Stimulated activated CD8-positive, alpha-beta memory T cell treated with anti-CD3 and anti-CD28 coated beads, Interleukin-15, amount 100 ng/mL, for 4 hours (primary cell): Measurements from ENCODE around the gene GFAP.
A peak's percentile ranks its signal among the peaks of the same experiment; 100 is the strongest.

Experiments used
- DNase-seq, 2 donors: peaks; one replicate each; pipeline ENCODE4 v3.0.0-alpha.2; 2020; ENCODE audit warnings: low read depth in 2 of 2

The GFAP gene

DNA sequence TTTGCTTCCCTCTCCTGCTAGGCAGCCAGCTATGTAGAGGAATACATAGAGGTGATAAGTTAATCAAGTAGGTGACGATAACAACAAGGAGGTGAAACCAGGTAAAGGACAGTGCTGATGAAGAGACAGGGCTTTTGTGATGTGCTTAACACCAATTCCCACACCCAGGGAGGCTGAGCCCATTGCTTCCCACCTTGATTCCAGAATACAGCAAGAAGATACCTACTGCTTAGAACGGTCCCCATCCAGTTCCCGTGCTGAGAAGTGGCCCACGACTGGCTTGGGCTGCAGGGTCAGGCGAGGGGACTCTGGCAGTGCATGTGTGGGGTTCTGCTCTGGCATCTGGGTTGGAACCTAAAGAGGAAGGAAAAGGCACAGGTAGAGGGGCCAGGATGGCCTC is 16.1 kb upstream of the GFAP start:
- no peak for DNase-seq

DNA sequence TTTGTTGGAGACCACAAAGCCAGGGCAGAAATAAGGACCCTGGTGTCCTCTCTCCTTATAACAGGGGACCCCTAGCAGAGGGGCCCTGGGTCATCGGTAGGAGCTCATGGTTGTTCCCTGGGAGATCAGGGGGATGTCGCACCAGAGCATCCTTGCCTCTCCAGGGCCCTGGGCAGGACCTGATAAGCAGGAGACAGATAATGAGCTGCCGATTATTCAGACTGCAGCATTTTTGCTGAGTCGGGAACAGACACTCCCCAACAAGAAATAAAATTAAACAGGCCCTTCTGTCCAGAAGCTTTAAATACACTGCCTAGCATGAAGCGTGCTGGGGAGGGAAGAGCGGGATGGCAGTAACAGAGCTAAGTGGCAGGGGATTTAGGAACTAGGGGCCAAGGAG is 15.4 kb upstream of the GFAP start:
- no peak for DNase-seq

DNA sequence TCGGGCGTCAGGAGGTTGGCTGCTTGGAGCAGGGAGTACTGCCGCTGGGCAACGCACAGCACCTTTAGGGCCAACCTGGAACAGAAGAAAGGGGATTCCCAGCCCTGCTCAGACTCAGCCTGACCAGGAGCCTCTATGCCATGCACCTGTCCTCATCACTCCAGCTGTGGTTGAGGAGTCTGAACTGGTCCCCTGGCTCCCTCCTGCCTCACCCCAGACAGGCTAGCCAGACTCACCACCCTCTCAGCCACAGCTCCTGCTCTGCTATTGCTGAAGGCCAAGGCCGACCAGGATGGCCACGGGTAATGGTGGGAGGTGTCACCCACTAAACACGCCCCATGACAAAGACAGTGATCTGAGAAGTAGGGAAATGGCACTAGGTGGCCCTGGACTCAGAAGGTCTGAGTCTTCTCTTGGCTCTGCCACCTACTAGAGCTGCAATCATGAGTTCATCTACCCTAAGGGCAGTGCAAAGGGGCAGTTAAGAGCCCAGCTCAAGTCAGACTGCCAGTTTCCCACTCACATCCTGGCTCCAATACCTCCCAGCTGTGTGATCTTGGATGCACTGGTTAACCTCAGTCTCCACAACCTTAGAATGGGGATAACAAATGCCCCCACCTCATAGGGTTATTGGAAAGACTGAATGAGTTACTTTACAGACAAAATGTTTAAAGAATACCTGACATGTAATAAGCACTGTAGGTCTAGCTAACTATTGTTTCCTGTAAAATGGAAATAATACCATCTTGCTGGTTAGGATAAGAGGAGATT is 13.8 kb upstream of the GFAP start:
- DNase-seq: no peak

DNA sequence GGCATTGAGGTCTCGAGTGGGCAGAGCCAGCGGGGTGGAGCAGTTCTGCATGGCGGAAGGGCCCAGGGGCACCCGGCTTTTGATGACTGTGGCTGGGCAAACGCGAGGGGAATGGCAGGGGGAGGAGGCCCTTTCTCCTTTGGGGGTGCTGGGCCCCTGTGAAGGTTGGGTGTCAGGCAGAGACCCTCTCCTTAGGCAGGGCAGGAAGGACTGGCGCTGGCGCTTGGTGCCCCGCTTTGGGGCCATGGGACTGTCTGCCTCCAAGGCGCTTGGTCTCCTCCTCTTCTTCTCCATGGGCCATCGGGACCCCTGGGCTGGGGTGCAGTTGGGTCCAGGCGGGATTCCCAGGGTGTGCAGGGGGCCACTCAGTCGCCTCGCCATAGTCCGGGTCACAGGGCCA is 12.8 kb upstream of the GFAP start:
- DNase-seq: no peak

DNA sequence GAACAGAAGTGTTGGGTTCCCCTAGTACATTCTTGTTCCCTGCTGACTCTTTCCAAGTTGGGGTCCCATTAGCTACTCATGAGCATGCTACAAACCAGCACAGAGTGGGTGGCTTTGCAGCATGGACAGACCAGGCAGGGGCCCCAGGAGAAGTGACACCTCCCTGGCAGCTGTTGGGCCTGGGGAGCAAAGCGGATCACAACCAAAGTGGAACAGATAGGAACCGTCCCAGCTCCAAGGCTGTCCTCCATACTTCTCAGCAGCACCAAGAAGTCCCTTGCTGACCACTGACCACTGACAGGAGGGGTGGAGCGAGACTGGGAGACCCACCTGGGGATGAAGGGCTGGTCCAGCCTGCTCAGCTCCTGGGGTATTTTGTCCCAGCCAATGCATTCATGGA is 12.4 kb upstream of the GFAP start:
- no peak for DNase-seq

DNA sequence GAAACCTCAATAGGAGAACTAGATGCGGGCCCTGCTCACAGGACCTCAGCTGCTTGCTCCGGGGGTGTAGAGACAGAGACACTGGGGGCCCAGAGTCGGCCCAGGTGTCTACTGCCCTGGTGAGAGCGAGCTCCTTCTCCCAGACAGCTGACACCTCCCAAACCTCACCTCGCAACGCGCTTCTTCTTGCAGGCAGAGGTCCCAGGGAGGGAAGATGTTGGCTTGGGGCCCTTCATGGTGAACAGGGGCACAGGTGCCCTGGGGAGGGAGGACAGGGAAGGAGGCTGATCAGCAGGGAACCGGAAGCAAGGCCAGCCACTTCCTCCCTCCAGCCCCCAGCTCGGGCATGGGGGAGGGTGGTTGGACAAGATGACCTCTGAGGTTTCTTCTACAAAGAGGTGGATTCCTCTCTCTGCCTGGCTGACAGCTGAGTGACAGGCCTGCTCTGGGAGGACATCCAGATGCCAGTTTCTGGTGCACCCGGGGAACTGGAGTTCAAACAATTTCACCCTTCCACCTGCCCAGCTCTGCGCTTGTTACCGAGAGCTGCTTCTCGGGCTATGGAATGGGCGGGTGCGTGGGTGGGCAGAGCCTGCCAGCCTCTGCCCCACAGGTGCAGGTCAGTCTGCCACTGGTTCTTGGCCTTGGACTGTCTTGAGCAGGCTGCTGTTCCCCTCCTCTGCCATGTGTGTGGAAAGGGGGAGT is 11.7 kb upstream of the GFAP start:
- no peak for DNase-seq

DNA sequence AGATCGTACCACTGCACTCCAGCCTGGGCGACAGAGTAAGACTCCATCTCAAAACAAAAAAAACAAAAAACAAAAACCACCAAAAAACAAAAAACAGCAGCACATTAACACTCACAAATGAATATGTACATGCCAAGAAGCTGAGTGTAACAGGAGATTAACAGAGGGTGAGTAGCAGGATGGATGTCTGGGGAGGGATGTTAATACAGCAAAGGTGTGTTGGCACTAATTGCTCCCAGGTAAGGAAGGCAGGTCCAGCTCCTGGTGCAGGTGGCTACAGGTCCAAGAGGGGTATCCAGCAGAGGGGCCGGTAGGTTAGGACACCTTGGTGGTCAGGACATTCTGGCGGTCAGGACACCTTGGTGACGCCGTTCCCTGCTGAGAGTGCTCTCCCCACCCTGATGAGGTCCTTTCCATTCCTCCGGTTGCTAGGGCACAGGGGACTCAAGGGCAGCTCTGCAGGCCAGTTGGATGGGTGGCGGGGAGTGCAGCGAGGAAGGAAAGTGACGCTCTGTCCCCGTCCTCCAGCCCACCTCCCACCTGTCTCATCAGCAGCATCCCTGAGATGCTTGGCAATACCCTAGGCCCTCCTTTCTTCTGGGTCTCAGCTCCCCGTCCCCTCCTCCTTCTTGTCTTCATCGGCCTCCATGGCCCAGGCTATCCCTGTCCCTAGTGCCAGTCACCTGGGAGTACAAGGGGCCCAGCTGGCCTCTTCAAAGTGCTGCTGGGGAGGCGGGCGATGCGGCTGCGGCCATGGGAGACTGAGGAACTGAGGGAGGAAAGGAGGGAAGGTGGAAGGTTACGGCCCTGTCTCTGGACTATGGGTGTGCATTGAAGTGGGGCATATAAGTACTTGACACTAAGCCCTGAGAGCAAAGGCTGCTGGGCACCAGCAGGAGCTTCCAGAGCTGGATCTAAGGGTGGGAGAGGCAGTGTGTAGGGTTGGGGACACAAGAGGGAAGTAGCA is 10.7 kb upstream of the GFAP start:
- no peak for DNase-seq

DNA sequence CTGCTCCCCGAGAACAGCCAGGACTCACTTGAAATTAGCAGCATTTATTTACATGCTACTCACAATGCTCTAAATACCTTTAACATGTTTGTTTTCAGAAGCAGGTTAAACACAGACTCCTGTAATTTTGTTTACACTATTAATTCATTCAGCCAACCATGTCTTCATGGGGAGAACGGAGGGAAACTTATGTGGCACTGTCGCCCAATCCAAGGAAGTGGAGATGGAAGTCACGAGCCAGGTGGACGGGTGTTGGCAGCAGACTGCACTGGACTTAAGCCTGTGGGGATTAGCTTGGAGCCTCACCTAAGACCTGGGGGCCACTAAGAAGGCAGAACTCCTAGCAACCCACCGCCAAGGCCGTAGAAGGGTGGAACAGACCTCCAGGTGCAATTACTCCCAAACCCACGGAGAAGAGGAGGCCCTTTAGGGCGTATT is 8.8 kb upstream of the GFAP start:
- no peak for DNase-seq

DNA sequence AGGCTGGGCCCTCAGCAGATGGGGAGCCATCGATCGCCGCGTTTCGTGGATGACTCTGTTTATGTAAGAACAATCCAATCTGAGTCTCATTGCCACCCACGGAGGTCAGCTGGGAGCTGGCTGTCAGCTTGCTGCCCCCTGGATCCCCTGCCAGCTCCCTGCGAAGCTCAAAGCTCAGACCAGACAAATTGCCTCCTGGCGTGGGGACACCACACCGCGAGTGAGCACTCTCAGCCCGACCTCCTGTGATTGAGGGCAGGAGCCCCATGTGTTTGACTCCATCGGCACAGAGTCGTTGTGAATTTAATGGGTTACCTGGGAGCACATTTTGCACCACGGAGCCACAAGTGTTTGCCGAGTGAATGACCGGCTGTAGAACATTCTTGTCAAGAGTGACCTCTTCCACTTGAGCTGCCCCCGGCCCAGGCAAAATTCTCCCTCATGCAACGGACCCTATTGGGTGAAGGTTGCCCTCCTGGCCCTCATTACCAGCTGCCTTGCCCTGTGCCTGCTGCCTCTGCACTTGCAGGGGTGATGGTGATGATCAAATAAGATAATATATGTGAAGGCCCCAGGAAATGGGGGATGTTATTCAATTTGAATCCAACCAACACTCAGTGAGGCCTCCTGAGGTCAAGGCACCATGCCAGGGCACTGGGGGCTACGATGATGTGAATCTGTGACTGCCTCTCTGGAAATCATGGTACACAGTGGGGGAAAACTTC is 7.6 kb upstream of the GFAP start:
- no peak for DNase-seq

DNA sequence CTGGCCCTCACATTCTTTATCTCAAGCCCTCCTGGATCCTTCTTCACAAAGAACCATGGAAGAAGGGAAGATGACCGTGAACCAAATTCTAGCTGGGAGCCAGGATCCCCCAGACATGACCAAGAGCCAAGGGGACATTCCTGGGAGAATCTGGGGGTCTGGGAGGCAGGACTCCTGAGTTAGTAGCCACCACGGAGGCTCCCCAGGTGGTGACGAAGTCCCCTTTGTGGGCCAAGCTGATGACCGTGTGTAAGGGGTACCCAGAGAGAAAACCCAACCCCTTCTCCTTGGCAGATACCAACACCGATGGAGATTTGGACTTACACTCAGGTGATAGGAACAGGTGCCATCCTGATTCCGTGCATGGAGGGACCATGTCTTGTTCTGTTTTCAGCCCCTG is 6.8 kb upstream of the GFAP start:
- no peak for DNase-seq

DNA sequence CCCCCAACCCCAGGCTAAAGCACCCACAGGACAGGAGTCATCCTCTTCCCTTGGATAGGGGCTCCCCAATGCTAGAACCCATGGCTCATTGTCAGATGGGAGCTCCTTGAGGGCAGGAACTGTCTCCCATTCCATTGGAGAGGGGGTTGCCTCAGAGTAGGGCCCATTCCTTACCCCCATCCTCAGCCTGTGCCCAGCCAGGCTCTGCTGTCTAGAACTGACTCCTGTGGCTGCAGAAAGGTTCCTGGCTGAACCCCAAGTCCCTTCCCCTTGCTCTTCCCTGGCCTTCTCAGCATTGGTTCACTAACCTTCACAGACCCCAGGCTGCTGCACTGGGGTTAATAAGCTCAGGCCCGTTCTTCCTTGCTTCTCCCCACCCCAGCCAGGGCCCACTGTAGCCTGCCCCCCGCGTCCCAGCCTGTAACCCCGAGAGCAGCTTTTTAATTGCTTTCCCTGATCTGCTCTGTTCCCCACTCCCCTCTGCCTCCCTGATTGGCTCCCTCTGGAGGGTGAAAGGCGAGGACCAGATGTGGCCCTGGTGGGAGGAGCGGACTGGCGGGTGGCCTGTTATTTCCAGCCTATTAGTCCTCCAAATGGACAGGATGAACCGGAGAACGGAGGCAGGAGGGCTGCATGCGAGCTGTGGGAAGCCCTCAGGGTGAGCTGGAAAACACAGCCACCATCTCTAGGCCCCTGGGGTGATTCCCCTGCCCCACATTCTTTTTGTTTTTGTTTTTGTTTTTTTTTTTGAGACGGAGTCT is 6.0 kb upstream of the GFAP start:
- DNase-seq: no peak

DNA sequence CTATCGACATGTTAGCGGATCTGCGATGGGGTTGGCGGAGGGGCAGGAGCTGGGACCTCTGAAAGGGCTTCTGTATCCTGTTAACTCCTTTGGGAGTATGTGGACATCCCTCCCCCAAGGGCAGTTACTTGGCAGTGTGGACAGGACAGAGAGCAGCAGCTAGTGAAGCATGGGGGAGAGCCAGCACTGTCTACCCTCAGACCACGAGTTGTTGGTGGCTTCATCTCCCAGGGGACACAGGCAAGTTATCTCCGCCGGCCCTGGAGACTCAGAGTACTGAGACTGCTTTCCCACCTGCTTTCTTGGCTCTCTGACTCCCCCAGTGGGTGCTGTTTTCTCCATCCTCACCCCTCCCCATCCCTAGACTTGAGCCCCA is 5.3 kb upstream of the GFAP start:
- no peak for DNase-seq

DNA sequence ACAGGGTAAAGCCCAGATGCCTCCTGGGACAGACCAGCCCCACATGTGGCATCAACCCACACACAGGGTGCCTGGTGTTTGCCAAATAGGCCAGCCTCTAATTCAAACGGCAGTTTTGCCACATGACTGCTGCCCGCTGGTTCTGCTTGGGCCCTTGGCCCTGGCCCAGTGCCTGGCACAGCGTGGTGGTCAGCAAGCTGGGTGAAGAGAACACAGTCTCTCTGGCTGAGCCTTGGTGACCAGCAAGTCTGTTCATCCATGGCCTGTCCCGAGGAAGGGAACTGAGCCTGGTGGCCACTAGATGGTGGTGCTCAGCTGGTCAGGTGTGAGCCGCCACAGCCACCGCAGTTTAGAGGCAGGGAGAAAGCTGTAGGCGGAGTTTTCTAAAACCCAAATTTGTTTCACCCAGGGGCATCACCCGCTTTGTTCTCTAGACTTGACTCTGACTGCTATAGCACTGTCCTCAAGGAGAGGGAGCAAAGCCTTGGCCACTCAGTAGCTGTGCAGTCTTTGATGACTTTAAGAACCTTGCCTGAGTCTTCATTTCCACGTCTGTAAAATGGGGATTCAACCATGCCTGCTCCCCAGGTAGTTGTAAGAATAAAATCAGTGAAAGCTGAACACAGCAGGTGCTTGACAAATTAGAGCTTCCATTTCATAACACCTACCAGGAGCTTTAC is 4.7 kb upstream of the GFAP start:
- peak in 1 of 2 donors; percentile 22 for DNase-seq

DNA sequence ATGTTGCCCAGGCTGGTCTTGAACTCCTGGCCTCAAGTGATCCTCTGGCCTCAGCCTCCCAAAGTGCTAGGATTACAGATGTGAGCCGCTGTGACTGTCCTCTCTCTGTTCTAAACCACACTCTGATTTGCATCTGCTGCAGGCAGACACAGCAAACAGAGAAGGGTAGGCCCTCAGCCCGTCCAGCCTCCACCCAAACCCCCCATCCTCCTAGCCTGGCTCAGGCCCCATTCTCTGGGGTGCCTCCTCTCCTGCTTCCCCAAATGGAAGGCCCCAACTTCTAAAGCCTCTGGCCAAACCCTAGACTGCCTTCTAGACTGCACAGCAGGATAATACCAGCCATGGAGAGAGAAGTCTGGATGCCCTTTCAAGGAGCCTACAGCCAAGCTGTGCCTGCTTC is 4.1 kb upstream of the GFAP start:
- DNase-seq: no peak

DNA sequence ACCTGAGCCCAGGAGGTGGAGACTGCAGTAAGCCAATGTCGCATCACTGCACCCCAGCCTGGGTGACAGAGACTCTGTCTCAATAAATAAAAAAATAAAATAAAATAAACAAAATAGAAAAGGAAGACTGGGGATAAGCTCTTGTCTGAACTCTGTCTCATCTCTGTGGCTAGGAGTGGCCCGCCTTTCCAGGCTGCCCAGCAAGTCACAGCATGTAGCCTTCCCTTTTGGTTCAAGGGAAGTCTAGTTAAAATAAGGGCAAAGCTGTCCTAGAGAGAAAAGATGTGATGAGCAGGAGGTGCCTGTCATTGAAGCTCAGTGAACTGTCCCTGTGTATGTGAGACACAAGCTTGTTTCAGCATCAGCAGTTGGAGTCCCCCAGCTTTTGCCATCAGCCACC is 2.7 kb upstream of the GFAP start:
- DNase-seq: no peak

DNA sequence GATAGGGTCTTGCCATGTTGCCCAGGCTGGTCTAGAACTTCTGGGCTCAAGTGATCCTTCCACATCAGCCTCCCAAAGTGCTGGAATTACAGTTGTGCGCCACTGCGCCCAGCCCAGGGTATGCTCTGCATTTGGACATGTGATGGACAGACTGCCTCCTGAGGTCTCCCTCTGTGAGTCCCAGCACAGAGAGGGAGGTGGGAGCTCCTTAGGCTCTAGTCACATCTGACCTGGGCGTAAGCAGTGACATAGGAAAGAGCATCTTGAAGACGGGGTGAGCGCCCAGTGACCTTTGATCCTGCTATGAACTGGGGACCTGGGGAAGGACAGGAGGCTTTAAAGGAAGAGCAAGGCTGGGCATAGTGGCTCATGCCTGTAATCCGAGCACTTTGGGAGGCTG is 2.2 kb upstream of the GFAP start:
- DNase-seq: no peak

DNA sequence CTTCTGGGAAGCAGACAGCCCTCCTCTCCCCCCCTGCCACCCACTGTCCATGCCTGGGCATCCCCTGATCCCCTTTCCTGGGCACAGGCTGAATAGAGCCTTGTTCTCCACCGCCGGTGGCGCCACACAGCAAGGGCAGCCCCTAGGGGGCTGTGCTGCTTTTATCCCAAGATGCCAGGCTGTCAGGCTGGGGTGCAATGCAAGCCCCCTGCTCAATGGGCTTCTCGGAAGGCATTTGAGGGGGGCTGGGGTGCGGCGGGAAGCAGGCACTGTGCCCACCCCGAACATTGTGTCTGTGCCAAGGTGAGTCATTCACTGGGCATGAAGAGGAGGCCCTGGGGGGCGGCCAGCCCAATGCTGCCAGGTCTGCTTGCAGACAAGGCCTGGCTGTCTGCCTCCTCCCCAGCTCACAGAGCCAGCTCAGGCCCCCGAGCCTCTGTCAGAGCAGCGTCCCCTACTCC is 1.5 kb upstream of the GFAP start:
- no peak for DNase-seq

DNA sequence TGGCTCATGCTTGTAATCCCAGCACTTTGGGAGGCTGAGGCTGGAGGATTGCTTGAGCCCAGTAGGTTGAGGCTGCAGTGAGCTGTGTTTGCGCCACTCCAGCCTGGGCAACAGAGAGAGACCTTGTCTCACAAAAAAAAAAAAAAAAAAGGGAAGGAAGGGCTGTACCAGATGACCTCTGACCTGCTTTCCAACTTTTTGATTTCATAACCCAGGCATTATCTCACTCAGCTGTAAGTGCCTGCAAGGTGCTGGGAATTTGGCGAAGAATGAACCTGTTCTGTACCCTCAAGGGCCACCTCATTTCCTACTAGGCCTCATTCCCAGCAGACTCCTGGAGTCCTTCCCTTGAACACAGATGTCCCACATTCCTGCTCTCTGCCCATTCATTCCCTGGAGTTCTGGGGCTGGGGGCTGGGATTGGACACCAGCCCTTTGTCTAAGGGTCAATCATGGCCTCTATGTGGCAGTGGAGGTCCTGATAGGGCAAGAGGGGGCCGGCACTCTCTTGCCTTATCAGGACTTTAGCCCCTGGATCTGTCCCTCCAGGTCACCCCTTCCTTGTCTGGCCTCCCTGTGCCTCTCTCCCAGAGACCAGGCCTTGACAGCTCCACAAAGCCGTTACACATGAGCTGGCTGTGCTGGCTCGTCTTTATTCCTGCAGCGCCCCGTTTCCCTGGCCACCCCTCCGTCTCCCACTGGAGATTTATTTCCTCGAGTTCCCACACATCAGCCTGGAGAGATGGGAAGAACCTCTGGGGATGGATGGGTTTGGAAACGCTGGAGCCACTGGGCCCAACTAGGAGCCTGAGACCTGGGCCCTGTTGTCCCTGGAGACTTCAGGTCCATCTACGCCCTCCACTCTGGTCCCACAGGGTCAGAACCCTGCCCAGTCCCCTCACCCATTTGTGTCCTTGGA is 821 bp upstream of the GFAP start:
- no peak for DNase-seq

DNA sequence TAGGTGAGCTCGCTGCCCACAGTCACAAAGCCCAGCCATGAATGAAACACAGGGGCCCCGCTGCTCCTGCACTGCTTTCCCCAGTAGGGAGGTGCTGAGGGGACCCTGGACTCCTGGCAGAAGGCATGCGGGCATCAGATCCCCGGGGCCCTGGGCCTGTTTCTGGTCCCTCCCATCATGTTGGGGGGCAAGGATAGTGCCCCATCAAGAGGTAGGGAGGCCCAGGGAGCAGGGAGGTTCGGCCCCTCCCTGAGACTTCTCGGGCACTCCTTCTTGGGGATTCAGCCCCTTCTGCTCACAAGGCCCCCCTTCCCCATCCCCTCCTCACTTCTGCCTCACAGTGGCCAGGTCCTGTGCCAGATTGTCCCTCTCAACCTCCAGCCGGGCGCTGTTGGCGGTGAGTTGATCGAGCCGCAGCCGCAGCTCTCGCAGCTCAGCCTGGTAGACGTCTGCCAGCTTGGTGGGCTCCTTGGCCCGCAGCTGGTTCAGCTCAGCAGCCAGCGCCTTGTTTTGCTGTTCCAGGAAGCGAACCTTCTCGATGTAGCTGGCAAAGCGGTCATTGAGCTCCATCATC is 515 bp downstream of the GFAP start:
- DNase-seq: no peak
